ENCODE data around the gene IRX6. TPM values are rescaled to one million over a fixed set of nuclear protein-coding genes. Genes with fewer than 3 reads are reported as not detected.

IRX6 gene
- total and polyA plus RNA-seq, 2 of the 8 experiments (the other 6 are each of a cell fraction or from before 2014, with no cell fraction given), result 0.61 TPM; not detected in 1

- Histone ChIP-seq H4K20me1 (replicated peaks in 1 of 2; ENCODE audit: control insufficient read depth in 1 of 2, insufficient read depth in 2 of 2, low read length in 2 of 2) (no peaks in the 10 kb centered on the region), H2BK120ac (replicated peaks; ENCODE audit: low read depth, low read length) (no peak overlapping the region), H4K8ac (ENCODE audit: extremely low read depth, insufficient read depth, low read length) (no peak overlapping the region), H2BK20ac (ENCODE audit: low read length) (no peak overlapping the region), H3K18ac (ENCODE audit: extremely low read depth, low read length) (no peak overlapping the region), H3K79me1 (ENCODE audit: low read depth, low read length) (no peaks in the 10 kb centered on the region), H4K91ac (replicated peaks; ENCODE audit: insufficient read length, low read length) (no peak overlapping the region), H2BK12ac (ENCODE audit: low read depth, low read length) (no peak overlapping the region), H3K23ac (ENCODE audit: insufficient read length) (no peak overlapping the region), H3K23me2 (ENCODE audit: low read depth, low read length) (no peaks in the 10 kb centered on the region), H3K79me2 (ENCODE audit: control insufficient read depth in 1 of 2, insufficient read depth in 2 of 2, low read length in 2 of 2) (no peaks in the 10 kb centered on the region), H3K9me3 (ENCODE audit: insufficient read depth in 2 of 2, low read depth in 1 of 2, low read length in 1 of 2) (0 out of 4 replicates have a peak, but pooled peaks cover 0 to 9% of the 10 kb centered on the region in 2 experiments), H4K5ac (ENCODE audit: insufficient read length, low read depth, low read length) (no peak overlapping the region), H3K27ac (ENCODE audit: low read depth, low read length) (no peak overlapping the region), H3K4me1 (replicated peaks in 1 of 4; ENCODE audit: control insufficient read depth in 3 of 4, insufficient read depth in 4 of 4, low read length in 3 of 4) (peaks cover 0 to 10% (median 3%) of the 10 kb centered on the region in 4 experiments; a peak in 4 of 7 replicates), H2BK15ac (ENCODE audit: low read length) (no peak overlapping the region), H3K4me2 (ENCODE audit: insufficient read depth in 1 of 2, low read depth in 2 of 2, low read length in 2 of 2) (no peak overlapping the region), H3K4me3 (ENCODE audit: extremely low read depth in 1 of 4, insufficient read depth in 2 of 4, low read depth in 3 of 4, low read length in 4 of 4) (no peak overlapping the region), H3K56ac (replicated peaks; ENCODE audit: insufficient read length, low read depth, low read length) (no peak overlapping the region), H2AK5ac (ENCODE audit: low read depth, low read length) (no peak overlapping the region), H3K9ac (replicated peaks in 1 of 4; ENCODE audit: extremely low read depth in 1 of 4, low read depth in 3 of 4, low read length in 3 of 4) (no peak overlapping the region), H3K27me3 (replicated peaks in 1 of 4; ENCODE audit: control insufficient read depth in 3 of 4, extremely low read depth in 1 of 4, insufficient read depth in 3 of 4, low read length in 3 of 4) (no peaks in the 10 kb centered on the region), H3K14ac (ENCODE audit: insufficient read length) (no peak overlapping the region), H3K36me3 (ENCODE audit: control insufficient read depth in 2 of 4, insufficient read depth in 4 of 4, low read length in 3 of 4) (no peaks in the 10 kb centered on the region), H3K4ac (replicated peaks; ENCODE audit: insufficient read length, low read depth, low read length) (no peak overlapping the region), H2BK5ac (ENCODE audit: low read depth, low read length) (no peak overlapping the region), H2AFZ (ENCODE audit: low read length) (no peak overlapping the region)
- ChIA-PET CTCF (ENCODE audit: partially characterized antibody) (interaction anchor here (1.5 kb wide), 1 partner anchor 255 kb away, joined by 4 read pairs; no protein-coding TSS in a partner anchor), POLR2A (ENCODE audit: partially characterized antibody) (no interaction called here)
- DNase-seq (ENCODE audit: low read depth in 1 of 2, low spot score in 2 of 2) (no peak), FAIRE-seq (no peak)
- 85% methylated on average over 1 of the region's 1 CpG; no CpG with 5 or more reads in 1 of the 2 experiments for WGBS, 2 experiments (ENCODE audit: extremely low coverage in 1 of 2, insufficient coverage in 1 of 2, insufficient read length in 1 of 2, insufficient replicate concordance in 2 of 2, low coverage in 1 of 2, low lambda C conversion rate in 2 of 2, missing lambda C conversion rate in 1 of 2)
- TF ChIP-seq NANOG (IDR thresholded peaks at IDR 0.05; ENCODE audit: insufficient read depth, low read depth, low read length, poor library complexity, severe bottlenecking), result no peak
- no peak for TF ChIP-seq CTBP2 (IDR thresholded peaks at IDR 0.05; ENCODE audit: borderline replicate concordance, insufficient read depth, insufficient read length, low read length)
- no peak for TF ChIP-seq HDAC2 (IDR thresholded peaks at IDR 0.05; ENCODE audit: borderline replicate concordance in 1 of 2, low read depth in 2 of 2, low read length in 2 of 2)
- no peak for TF ChIP-seq NRF1 (IDR thresholded peaks at IDR 0.05; ENCODE audit: low read depth, low read length)
- no peak for TF ChIP-seq MAX (IDR thresholded peaks at IDR 0.05)
- no peak for TF ChIP-seq USF2 (IDR thresholded peaks at IDR 0.05; ENCODE audit: low read length)
- no peak for TF ChIP-seq GABPA (IDR thresholded peaks at IDR 0.05; ENCODE audit: borderline replicate concordance, insufficient read depth, low read length)
- TF ChIP-seq EP300 (IDR thresholded peaks at IDR 0.05; ENCODE audit: borderline replicate concordance in 1 of 2, low read depth in 2 of 2, low read length in 2 of 2), result no peak
- no peak for TF ChIP-seq POU5F1 (IDR thresholded peaks at IDR 0.05; ENCODE audit: low read depth, low read length)
- no peak for TF ChIP-seq TCF12 (IDR thresholded peaks at IDR 0.05; ENCODE audit: low read depth, low read length)
- no peak for TF ChIP-seq RXRA (IDR thresholded peaks at IDR 0.05; ENCODE audit: insufficient read depth, low read depth, low read length)
Measured at GRCh38 chr16:55297910-55298479, 26.0 kb upstream of the IRX6 start.
